Measurements from ENCODE around the gene TTLL10.

Gene TTLL10

GRCh38 chr1:1243266-1243660 is 69.6 kb downstream of the TTLL10 start:
- Histone ChIP-seq H3K36me3 (ENCODE audit: control insufficient read depth, insufficient read depth, low read length) (no peaks in the 10 kb centered on the region), H3K4me1 (ENCODE audit: control insufficient read depth, insufficient read depth, low read length) (no peaks in the 10 kb centered on the region), H3K27me3 (ENCODE audit: control insufficient read depth, insufficient read depth, low read length) (peaks cover 18% of the 10 kb centered on the region; the same call in 1 of the 2 replicates), H3K4me3 (ENCODE audit: low read depth, low read length) (no peak overlapping the region), H3K9me3 (ENCODE audit: control insufficient read depth, insufficient read depth, low read length) (no peaks in the 10 kb centered on the region), H3K27ac (ENCODE audit: low read depth, low read length) (no peak overlapping the region), H3K9ac (ENCODE audit: low read depth, low read length) (no peak overlapping the region)

GRCh38 chr1:1243807-1244191 is 70.1 kb downstream of the TTLL10 start:
- Histone ChIP-seq H3K36me3 (ENCODE audit: control insufficient read depth, insufficient read depth, low read length) (no peaks in the 10 kb centered on the region), H3K9me3 (ENCODE audit: control insufficient read depth, insufficient read depth, low read length) (no peaks in the 10 kb centered on the region), H3K27me3 (ENCODE audit: control insufficient read depth, insufficient read depth, low read length) (peaks cover 18% of the 10 kb centered on the region; the same call in 1 of the 2 replicates), H3K9ac (ENCODE audit: low read depth, low read length) (no peak overlapping the region), H3K4me3 (ENCODE audit: low read depth, low read length) (no peak overlapping the region), H3K4me1 (ENCODE audit: control insufficient read depth, insufficient read depth, low read length) (no peaks in the 10 kb centered on the region), H3K27ac (ENCODE audit: low read depth, low read length) (no peak overlapping the region)

GRCh38 chr1:1244192-1244811 is 70.6 kb downstream of the TTLL10 start:
- peaks cover 18% of the 10 kb centered on the region; the same call in 1 of the 2 replicates for H3K27me3 ChIP-seq (ENCODE audit: control insufficient read depth, insufficient read depth, low read length)
- H3K9me3 ChIP-seq (ENCODE audit: control insufficient read depth, insufficient read depth, low read length) = no peaks in the 10 kb centered on the region
- no peak overlapping the region for H3K9ac ChIP-seq (ENCODE audit: low read depth, low read length)
- H3K4me1 ChIP-seq (ENCODE audit: control insufficient read depth, insufficient read depth, low read length) = no peaks in the 10 kb centered on the region
- no peak overlapping the region for H3K4me3 ChIP-seq (ENCODE audit: low read depth, low read length)
- no peaks in the 10 kb centered on the region for H3K36me3 ChIP-seq (ENCODE audit: control insufficient read depth, insufficient read depth, low read length)
- no peak overlapping the region for H3K27ac ChIP-seq (ENCODE audit: low read depth, low read length)

GRCh38 chr1:1245178-1245816 is 71.6 kb downstream of the TTLL10 start:
- Histone ChIP-seq H3K4me1 (ENCODE audit: control insufficient read depth, insufficient read depth, low read length) (no peaks in the 10 kb centered on the region), H3K27me3 (ENCODE audit: control insufficient read depth, insufficient read depth, low read length) (peaks cover 18% of the 10 kb centered on the region; the same call in 1 of the 2 replicates), H3K27ac (ENCODE audit: low read depth, low read length) (no peak overlapping the region), H3K4me3 (ENCODE audit: low read depth, low read length) (no peak overlapping the region), H3K9ac (ENCODE audit: low read depth, low read length) (no peak overlapping the region), H3K36me3 (ENCODE audit: control insufficient read depth, insufficient read depth, low read length) (no peaks in the 10 kb centered on the region), H3K9me3 (ENCODE audit: control insufficient read depth, insufficient read depth, low read length) (no peaks in the 10 kb centered on the region)

GRCh38 chr1:1245817-1246576 is 72.3 kb downstream of the TTLL10 start:
- Histone ChIP-seq H3K4me3 (ENCODE audit: low read depth, low read length) (no peak overlapping the region; the same call in 1 of the 2 replicates), H3K36me3 (ENCODE audit: control insufficient read depth, insufficient read depth, low read length) (no peaks in the 10 kb centered on the region), H3K27ac (ENCODE audit: low read depth, low read length) (no peak overlapping the region), H3K27me3 (ENCODE audit: control insufficient read depth, insufficient read depth, low read length) (peaks cover 18% of the 10 kb centered on the region; the same call in 1 of the 2 replicates), H3K9me3 (ENCODE audit: control insufficient read depth, insufficient read depth, low read length) (no peaks in the 10 kb centered on the region), H3K9ac (ENCODE audit: low read depth, low read length) (no peak overlapping the region), H3K4me1 (ENCODE audit: control insufficient read depth, insufficient read depth, low read length) (no peaks in the 10 kb centered on the region)

- Histone ChIP-seq H3K4me3 (ENCODE audit: low read depth, low read length) (no peak within 1 kb of the TSS; the same call in 1 of the 2 replicates), H3K9me3 (ENCODE audit: control insufficient read depth, insufficient read depth, low read length) (no peaks in the 10 kb centered on the region), H3K36me3 (ENCODE audit: control insufficient read depth, insufficient read depth, low read length) (no peaks in the 10 kb centered on the region), H3K27me3 (ENCODE audit: control insufficient read depth, insufficient read depth, low read length) (peaks cover 18% of the 10 kb centered on the region; the same call in 1 of the 2 replicates), H3K27ac (ENCODE audit: low read depth, low read length) (no peak within 1 kb of the TSS), H3K9ac (ENCODE audit: low read depth, low read length) (no peak within 1 kb of the TSS), H3K4me1 (ENCODE audit: control insufficient read depth, insufficient read depth, low read length) (no peaks in the 10 kb centered on the region)
Measured at GRCh38 chr1:1246577-1247340, 73.1 kb downstream of the TTLL10 start, which contains the start of gene C1QTNF12. C1QTNF12 (minus strand) TSS chr1:1246722; CDS start chr1:1246690, 32 bp downstream.

- H3K9ac ChIP-seq (ENCODE audit: low read depth, low read length) = no peak overlapping the region
- H3K27ac ChIP-seq (ENCODE audit: low read depth, low read length) = no peak overlapping the region
- H3K27me3 ChIP-seq (ENCODE audit: control insufficient read depth, insufficient read depth, low read length) = peaks cover 18% of the 10 kb centered on the region; the same call in 1 of the 2 replicates
- peaks cover 4% of the 10 kb centered on the region for H3K36me3 ChIP-seq (ENCODE audit: control insufficient read depth, insufficient read depth, low read length)
- no peaks in the 10 kb centered on the region for H3K9me3 ChIP-seq (ENCODE audit: control insufficient read depth, insufficient read depth, low read length)
- no peak overlapping the region for H3K4me3 ChIP-seq (ENCODE audit: low read depth, low read length)
- no peaks in the 10 kb centered on the region for H3K4me1 ChIP-seq (ENCODE audit: control insufficient read depth, insufficient read depth, low read length)
Measured at GRCh38 chr1:1247341-1247913, 73.7 kb downstream of the TTLL10 start.

Data from HUES48 (cell line).